Measurements from ENCODE around the gene MVB12B.
A peak's percentile ranks its signal among the peaks of the same experiment; 100 is the strongest.

The MVB12B gene

GRCh38 chr9:126301985-126302603 lies 24.5 kb upstream of the MVB12B start:
- Histone ChIP-seq H3K36me3 (no peaks in the 10 kb centered on the region), H3K9ac (no peak overlapping the region), H3K4me1 (peaks cover 19% of the 10 kb centered on the region), H4K20me1 (no peaks in the 10 kb centered on the region), H3K27me3 (no peaks in the 10 kb centered on the region), H3K9me3 (no peaks in the 10 kb centered on the region), H3K27ac (no peak overlapping the region), H3K4me3 (no peak overlapping the region), H3K4me2 (no peak overlapping the region)
- no peak for TF ChIP-seq Cebpa-rat (IDR thresholded peaks at IDR 0.05)

GRCh38 chr9:126302730-126303129 lies 23.9 kb upstream of the MVB12B start:
- Histone ChIP-seq H4K20me1 (no peaks in the 10 kb centered on the region), H3K4me2 (no peak overlapping the region), H3K27me3 (no peaks in the 10 kb centered on the region), H3K4me1 (peaks cover 19% of the 10 kb centered on the region), H3K9ac (no peak overlapping the region), H3K27ac (no peak overlapping the region), H3K4me3 (no peak overlapping the region), H3K9me3 (no peaks in the 10 kb centered on the region), H3K36me3 (no peaks in the 10 kb centered on the region)
- no peak for TF ChIP-seq Cebpa-rat (IDR thresholded peaks at IDR 0.05)

DNA sequence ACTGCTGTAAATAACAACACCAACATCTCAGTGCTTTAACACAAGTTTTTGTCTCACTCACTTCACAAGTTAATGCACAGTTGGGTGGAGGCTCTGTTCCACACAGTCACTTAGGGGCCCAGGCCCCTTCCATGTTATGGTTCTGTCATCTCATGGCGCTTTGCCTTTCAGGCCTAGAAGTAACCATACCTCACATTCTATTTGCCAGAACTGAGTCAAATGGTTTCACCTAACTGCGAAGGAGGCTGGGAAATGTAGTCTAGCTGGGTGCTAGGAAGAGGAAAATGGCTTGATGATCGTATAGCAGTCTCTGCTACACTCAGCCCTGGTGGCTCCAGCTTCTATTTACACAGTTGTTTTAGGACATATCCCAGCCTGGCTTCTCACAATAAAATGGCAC lies 23.1 kb upstream of the MVB12B start:
- no peaks in the 10 kb centered on the region for H3K9me3 ChIP-seq
- TF ChIP-seq Cebpa-rat (IDR thresholded peaks at IDR 0.05): no peak
- no peak overlapping the region for H3K27ac ChIP-seq
- no peak overlapping the region for H3K4me2 ChIP-seq
- no peaks in the 10 kb centered on the region for H3K36me3 ChIP-seq
- H4K20me1 ChIP-seq: no peaks in the 10 kb centered on the region
- no peaks in the 10 kb centered on the region for H3K27me3 ChIP-seq
- H3K9ac ChIP-seq: no peak overlapping the region
- no peak overlapping the region for H3K4me3 ChIP-seq
- H3K4me1 ChIP-seq: peaks cover 18% of the 10 kb centered on the region; the same call in 1 of the 2 replicates

DNA sequence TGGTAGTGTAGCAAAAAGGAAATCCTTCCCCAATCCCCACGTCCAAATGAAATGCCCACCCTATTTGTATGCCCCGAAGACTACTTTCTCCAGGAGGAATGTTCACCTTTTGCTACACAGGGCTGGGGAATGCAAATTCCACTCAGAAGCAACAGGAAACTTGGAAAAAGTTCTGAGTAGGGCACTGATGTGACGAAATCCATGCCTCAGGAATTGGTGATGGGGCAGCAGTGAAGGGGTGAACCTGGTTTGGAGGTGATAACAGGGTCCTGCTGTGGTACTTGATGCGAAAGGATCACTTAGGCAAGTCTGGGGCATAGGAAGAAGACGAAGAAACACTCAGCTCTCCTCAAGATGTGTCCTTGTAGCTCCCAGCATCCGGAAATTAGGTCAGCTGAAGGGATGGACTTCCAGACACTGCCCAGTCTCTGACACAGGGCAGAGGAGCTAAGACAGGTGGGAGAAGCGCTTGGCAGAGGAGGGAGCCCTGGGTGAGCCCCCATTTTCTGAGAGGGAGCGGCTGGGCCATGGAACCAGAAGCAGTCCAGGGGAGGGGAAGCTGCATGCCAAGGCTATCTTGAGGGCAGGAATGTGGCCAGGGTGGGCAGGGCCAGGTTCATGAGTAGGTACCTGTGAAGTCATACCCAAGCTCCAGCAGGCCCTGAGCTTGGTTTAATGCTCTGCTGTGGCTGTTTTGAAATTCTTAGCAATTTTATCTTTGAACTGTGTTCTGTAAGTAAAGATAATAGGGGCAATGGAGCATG lies 22.2 kb upstream of the MVB12B start:
- Histone ChIP-seq H4K20me1 (no peaks in the 10 kb centered on the region), H3K27me3 (no peaks in the 10 kb centered on the region), H3K4me2 (no peak overlapping the region), H3K27ac (no peak overlapping the region), H3K36me3 (no peaks in the 10 kb centered on the region), H3K9me3 (no peaks in the 10 kb centered on the region), H3K4me1 (peaks cover 26% of the 10 kb centered on the region), H3K9ac (no peak overlapping the region), H3K4me3 (no peak overlapping the region)
- no peak for TF ChIP-seq Cebpa-rat (IDR thresholded peaks at IDR 0.05)

- TF ChIP-seq Cebpa-rat (IDR thresholded peaks at IDR 0.05): no peak
- H3K9ac ChIP-seq: no peak overlapping the region
- no peak overlapping the region for H3K4me2 ChIP-seq
- no peaks in the 10 kb centered on the region for H3K9me3 ChIP-seq
- peaks cover 31% of the 10 kb centered on the region for H3K4me1 ChIP-seq
- no peak overlapping the region for H3K4me3 ChIP-seq
- H4K20me1 ChIP-seq: no peaks in the 10 kb centered on the region
- no peak overlapping the region for H3K27ac ChIP-seq
- H3K36me3 ChIP-seq: no peaks in the 10 kb centered on the region
- no peaks in the 10 kb centered on the region for H3K27me3 ChIP-seq
Observed at GRCh38 chr9:126304971-126305320, 21.7 kb upstream of the MVB12B start.

DNA sequence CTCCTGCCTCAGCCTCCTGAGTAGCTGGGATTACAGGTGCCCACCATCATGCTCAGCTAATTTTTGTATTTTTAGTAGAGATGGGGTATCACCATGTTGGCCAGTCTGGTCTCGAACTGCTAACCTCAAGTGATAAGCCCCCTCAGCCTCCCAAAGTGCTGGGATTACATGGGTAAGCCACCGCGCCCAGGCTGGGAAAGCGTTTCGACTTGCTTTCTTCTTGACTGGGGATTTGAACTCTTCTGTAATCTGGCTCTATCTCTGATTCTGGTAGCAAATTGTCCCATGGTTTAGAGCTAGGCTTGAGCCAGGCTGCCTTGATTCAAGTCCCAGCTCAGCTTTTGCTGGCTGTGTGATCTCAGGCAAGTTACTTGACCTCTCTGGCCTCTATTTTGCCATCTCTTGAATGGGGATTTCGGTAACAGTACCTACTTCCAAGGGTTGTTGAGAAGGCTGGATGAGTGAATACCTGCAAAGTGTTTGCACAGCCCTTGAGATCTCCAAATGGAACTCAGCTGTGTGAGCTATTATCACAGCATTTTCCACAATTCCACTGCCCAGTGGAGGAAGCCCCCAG lies 20.5 kb upstream of the MVB12B start:
- no peak overlapping the region for H3K4me3 ChIP-seq
- no peak overlapping the region for H3K27ac ChIP-seq
- peaks cover 40% of the 10 kb centered on the region for H3K4me1 ChIP-seq
- no peak overlapping the region for H3K9ac ChIP-seq
- H3K36me3 ChIP-seq: no peaks in the 10 kb centered on the region
- no peaks in the 10 kb centered on the region for H3K27me3 ChIP-seq
- H3K9me3 ChIP-seq: no peaks in the 10 kb centered on the region
- no peak overlapping the region for H3K4me2 ChIP-seq
- H4K20me1 ChIP-seq: no peaks in the 10 kb centered on the region
- no peak for TF ChIP-seq Cebpa-rat (IDR thresholded peaks at IDR 0.05)

- no peak overlapping the region for H3K9ac ChIP-seq
- H3K9me3 ChIP-seq: no peaks in the 10 kb centered on the region
- no peaks in the 10 kb centered on the region for H4K20me1 ChIP-seq
- H3K4me1 ChIP-seq: peaks cover 40% of the 10 kb centered on the region
- no peaks in the 10 kb centered on the region for H3K36me3 ChIP-seq
- no peak overlapping the region for H3K27ac ChIP-seq
- H3K4me3 ChIP-seq: no peak overlapping the region
- no peaks in the 10 kb centered on the region for H3K27me3 ChIP-seq
- H3K4me2 ChIP-seq: no peak overlapping the region
- TF ChIP-seq Cebpa-rat (IDR thresholded peaks at IDR 0.05): no peak
Observed at GRCh38 chr9:126307322-126308061, 19.1 kb upstream of the MVB12B start.

GRCh38 chr9:126309427-126310189 lies 17.0 kb upstream of the MVB12B start:
- Histone ChIP-seq H4K20me1 (no peaks in the 10 kb centered on the region), H3K4me3 (no peak overlapping the region), H3K36me3 (no peaks in the 10 kb centered on the region), H3K27ac (0 out of 2 replicates have a peak overlapping the region, but pooled peaks have one; percentile 38), H3K4me1 (peaks cover 37% of the 10 kb centered on the region), H3K4me2 (peak overlapping the region; percentile 86), H3K9me3 (no peaks in the 10 kb centered on the region), H3K9ac (peak overlapping the region; percentile 22; the same call in 1 of the 2 replicates), H3K27me3 (no peaks in the 10 kb centered on the region)
- no peak for TF ChIP-seq Cebpa-rat (IDR thresholded peaks at IDR 0.05)

Data from BLaER1 (cell line).